Left lung (tissue), 10 donors: Measurements from ENCODE around the gene UST. TPM values are rescaled to one million over a fixed set of nuclear protein-coding genes. Genes with fewer than 3 reads are reported as not detected.

Experiments
- ATAC-seq: fragments of 200-7000 bp; cut with Tn5 transposase; one replicate; pipeline ENCODE4 v1.9.1; 2020; ENCODE audit warnings: moderate library complexity
- DNase-seq, 4 donors: peaks; one replicate each; pipeline ENCODE4 v3.0.0-alpha.2; 2013 to 2020
- H3K27ac ChIP-seq, 2 donors: fragments of 200-600 bp; sonication (generic) in 1 of 2; one replicate each; pipeline versions ENCODE4 v1.5.0 to v1.8.0; 2020 to 2021
- H3K27me3 ChIP-seq, 2 donors: fragments of 200-600 bp; sonication (generic) in 1 of 2; one replicate each; pipeline versions ENCODE4 v1.5.0 to v1.8.0; 2020 to 2021
- H3K36me3 ChIP-seq, 2 donors: fragments of 200-600 bp; sonication (generic) in 1 of 2; one replicate each; pipeline versions ENCODE4 v1.5.0 to v1.8.0; 2020 to 2021
- H3K4me1 ChIP-seq, 2 donors: fragments of 200-600 bp; one replicate each; pipeline ENCODE4 v1.8.0; 2021
- H3K4me3 ChIP-seq, 2 donors: fragments of 200-600 bp; sonication (generic) in 1 of 2; one replicate each; pipeline versions ENCODE4 v1.5.0 to v1.8.0; 2020 to 2021; ENCODE audit warnings: mild to moderate bottlenecking in 1 of 2
- H3K9me3 ChIP-seq, 2 donors: fragments of 200-600 bp; sonication (generic) in 1 of 2; one replicate each; pipeline versions ENCODE4 v1.5.0 to v1.8.0; 2020 to 2021
- intact Hi-C, 2 donors: fragments of 100-400 bp; cut with DNase I; formaldehyde crosslinking; loops; one replicate each; pipeline versions ENCODE4 v1.11.2 to v1.14.2; 2022
- polyA plus RNA-seq, 6 donors: library from polyadenylated mRNA; unstranded; fragments of 120-200 nt; gene quantifications; one replicate each; pipeline ENCODE4 v1.2.1, GENCODE V29; 2013; ENCODE audit not compliant: insufficient read length in 6 of 6
- total RNA-seq, 2 donors: library from RNA; stranded (reverse); fragmentation: NEBNext Ultra II Directional; extraction: Animal tissue kit (Norgen Biotek cat#: 25700); gene quantifications; one replicate each; pipeline ENCODE4 v1.2.1, GENCODE V29; 2021
- TF ChIP-seq, protein P1 (sequence below), 2 donors: fragments of 200-600 bp; sonication (generic) in 1 of 2; IDR thresholded peaks; one replicate each; pipeline versions ENCODE4 v1.5.0 to v1.8.0; 2021; ENCODE audit warnings: antibody characterized with exemption in 2 of 2
- donor health status: DM: no; HTN: yes; CAD: no.
- donor health status: DM: no; HTN: no; CAD: no.

The UST gene
- total and polyA plus RNA-seq, 8 donors = 7.4 to 17.0 (median 9.5) TPM

DNA sequence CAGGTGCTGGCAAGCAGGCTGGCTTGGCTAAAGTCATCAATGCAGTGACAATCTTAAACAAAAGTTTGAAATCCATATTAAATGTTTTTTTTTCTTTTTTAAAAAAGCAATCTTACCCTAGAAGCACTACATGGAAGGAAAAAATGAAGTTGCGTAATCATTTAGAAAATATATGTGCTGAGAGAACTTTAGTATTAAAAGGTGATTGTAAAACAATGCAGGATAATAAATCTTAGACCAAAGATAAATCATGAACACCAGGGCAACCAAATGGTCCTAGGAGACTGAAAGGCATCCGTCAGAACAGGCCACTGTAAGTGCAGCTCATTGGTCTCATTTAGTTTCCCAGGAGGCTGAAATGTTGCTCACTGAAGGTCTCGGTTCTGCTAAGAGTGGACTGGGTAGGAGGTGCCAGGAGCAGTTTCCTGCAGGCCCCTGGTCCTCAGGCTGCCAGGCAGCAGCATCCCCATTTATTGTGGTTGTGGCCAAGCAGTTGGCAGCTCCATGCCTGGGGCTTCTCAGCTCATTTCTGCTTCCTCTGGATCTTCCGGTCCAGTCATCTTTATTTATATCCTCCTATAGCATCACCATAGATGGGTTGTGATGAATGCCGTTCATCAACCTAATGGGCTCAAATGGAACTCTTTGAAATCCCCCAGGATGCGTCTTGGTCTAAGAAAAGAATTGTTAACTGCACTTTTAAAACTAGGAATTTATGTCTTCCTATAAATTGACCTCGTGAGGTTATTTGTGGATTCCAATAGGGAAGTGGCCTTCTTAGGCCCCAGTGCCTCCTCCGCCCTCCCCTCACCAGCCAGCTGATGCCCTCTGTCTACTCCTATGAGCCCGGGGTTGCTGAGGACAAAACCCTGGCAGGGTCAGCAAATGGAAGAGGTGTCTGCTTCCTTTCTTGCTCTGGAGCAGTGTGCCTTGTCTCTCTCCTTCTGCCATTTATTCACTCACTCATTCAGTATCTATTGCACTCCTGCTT is 269.0 kb downstream of the UST start:
- no peak for ATAC-seq
- TF ChIP-seq, protein P1, sequence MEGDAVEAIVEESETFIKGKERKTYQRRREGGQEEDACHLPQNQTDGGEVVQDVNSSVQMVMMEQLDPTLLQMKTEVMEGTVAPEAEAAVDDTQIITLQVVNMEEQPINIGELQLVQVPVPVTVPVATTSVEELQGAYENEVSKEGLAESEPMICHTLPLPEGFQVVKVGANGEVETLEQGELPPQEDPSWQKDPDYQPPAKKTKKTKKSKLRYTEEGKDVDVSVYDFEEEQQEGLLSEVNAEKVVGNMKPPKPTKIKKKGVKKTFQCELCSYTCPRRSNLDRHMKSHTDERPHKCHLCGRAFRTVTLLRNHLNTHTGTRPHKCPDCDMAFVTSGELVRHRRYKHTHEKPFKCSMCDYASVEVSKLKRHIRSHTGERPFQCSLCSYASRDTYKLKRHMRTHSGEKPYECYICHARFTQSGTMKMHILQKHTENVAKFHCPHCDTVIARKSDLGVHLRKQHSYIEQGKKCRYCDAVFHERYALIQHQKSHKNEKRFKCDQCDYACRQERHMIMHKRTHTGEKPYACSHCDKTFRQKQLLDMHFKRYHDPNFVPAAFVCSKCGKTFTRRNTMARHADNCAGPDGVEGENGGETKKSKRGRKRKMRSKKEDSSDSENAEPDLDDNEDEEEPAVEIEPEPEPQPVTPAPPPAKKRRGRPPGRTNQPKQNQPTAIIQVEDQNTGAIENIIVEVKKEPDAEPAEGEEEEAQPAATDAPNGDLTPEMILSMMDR (IDR thresholded peaks at IDR 0.05) = no peak
- no peak overlapping the region for H3K27ac ChIP-seq

DNA sequence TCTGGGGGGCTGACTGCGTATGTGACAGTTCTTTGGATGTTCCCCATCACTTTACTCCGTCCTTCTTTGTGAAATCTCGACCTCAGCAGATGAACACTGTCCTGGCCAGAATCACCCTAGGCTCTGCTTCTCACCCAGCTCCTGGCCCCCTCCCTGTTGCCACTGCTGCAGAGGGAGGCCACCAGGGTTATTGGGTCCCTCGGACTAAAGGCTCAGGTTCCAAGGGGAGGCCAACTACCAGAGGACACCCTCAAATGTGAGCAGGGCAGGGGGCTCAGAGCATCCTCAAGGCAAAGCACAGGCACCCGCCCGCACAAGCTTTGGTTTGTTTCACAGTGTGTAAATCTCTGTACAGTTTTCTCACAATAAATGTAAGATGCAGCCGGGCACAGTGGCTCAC is 269.9 kb downstream of the UST start:
- DNase-seq (no peak), ATAC-seq (no peak)
- no peaks in the 10 kb centered on the region for H3K36me3 ChIP-seq
- H3K27me3 ChIP-seq = no peaks in the 10 kb centered on the region
- H3K4me3 ChIP-seq = no peak overlapping the region
- intact Hi-C loops = no loop called here
- no peaks in the 10 kb centered on the region for H3K4me1 ChIP-seq
- TF ChIP-seq, protein P1 (IDR thresholded peaks at IDR 0.05) = no peak
- no peaks in the 10 kb centered on the region for H3K9me3 ChIP-seq
- H3K27ac ChIP-seq = no peak overlapping the region

More for the DNA sequence above, 269.0 kb downstream of the UST start:
- Histone ChIP-seq H3K27me3 (no peaks in the 10 kb centered on the region), H3K36me3 (no peaks in the 10 kb centered on the region), H3K9me3 (no peaks in the 10 kb centered on the region), H3K4me1 (no peaks in the 10 kb centered on the region), H3K4me3 (no peak overlapping the region)
- intact Hi-C loops = no loop called here
- DNase-seq = no peak

DNA sequence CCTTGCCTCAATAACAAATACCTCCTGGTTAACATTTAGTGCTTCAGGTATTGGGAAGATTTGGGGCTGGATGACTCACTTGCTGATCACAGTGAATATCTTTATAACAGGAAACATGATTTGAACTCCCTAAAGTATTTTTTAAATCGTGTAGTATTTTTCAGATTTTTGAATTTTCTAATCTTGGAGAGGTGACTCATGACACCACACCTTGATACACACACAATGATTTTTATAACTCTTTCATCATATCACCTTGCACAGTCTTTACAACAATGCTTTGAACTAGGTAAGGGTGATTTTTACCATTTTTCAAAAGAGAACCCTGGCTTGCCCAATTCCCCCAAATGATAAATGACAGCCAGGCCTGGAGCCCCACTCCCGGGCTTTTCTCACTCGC is 273.5 kb downstream of the UST start:
- intact Hi-C loops = no loop called here
- H3K9me3 ChIP-seq = no peaks in the 10 kb centered on the region
- H3K27ac ChIP-seq = no peak overlapping the region
- no peaks in the 10 kb centered on the region for H3K27me3 ChIP-seq
- no peaks in the 10 kb centered on the region for H3K36me3 ChIP-seq
- H3K4me1 ChIP-seq = no peaks in the 10 kb centered on the region
- no peak overlapping the region for H3K4me3 ChIP-seq
- TF ChIP-seq, protein P1 (IDR thresholded peaks at IDR 0.05) = no peak
- ATAC-seq (no peak), DNase-seq (no peak)

DNA sequence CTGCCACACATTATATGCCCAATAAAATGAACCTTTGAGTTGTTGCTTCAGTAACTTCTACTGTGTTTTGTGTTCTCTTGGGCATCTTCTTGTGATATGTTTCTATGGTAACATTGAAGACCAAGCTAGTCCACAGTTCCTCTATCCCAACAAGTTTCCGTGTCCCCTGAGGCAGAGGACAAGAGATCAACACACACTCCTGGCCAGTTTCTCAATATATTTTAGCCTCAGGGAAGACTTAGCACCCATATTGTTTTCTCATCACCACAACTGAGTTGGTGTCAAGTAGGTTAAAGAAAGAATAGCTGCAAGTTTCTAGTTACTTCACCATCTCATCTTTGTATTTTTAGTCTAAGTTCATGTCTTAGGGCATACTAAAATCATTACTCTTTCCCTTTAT is 277.5 kb downstream of the UST start:
- Histone ChIP-seq H3K9me3 (peaks cover 0 to 4% of the 10 kb centered on the region in 2 donors), H3K4me1 (peaks cover 5 to 6% of the 10 kb centered on the region in 2 donors), H3K27ac (no peak overlapping the region), H3K4me3 (no peak overlapping the region), H3K36me3 (no peaks in the 10 kb centered on the region), H3K27me3 (no peaks in the 10 kb centered on the region)
- intact Hi-C loops = no loop called here
- ATAC-seq = no peak
- TF ChIP-seq, protein P1 (IDR thresholded peaks at IDR 0.05) = no peak
- DNase-seq = no peak

DNA sequence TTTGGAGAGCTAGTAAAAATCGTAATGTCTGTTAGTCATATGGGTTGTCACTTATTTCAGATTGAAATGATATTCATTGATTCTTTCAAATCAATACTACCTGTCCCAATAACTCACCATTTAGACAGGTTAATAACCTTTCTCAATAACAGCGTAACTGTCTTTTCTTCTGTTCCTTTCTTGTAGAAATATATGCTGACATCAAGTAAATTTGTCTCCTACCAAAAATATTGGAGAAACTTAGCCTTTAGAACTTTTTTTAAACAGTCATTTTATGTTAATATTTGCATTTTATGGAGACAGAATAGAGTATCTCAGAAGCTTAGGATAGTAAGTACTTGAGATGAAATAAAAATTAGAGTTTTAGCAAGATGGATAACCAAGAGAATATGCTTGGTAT is 278.2 kb downstream of the UST start:
- Histone ChIP-seq H3K4me1 (peaks cover 5 to 6% of the 10 kb centered on the region in 2 donors), H3K4me3 (no peak overlapping the region), H3K27ac (no peak overlapping the region), H3K36me3 (no peaks in the 10 kb centered on the region), H3K9me3 (peaks cover 0 to 4% of the 10 kb centered on the region in 2 donors), H3K27me3 (no peaks in the 10 kb centered on the region)
- ATAC-seq (no peak), DNase-seq (no peak)
- intact Hi-C loops = no loop called here
- TF ChIP-seq, protein P1 (IDR thresholded peaks at IDR 0.05) = no peak
